T-cell (primary cell): Measurements from ENCODE around the gene UCHL1. TPM values are rescaled to one million over a fixed set of nuclear protein-coding genes. Genes with fewer than 3 reads are reported as not detected.

ENCODE experiments used
- ATAC-seq, 4 experiments: fragments of 200-7000 bp in 3 of 4; fragments of 150-1000 bp in 1 of 4; cut with Tn5 transposase; replicated peaks in 1 of 4; 1 replicate in 3 of 4; 2 replicates in 1 of 4; pipeline ENCODE4 v1.10.0; 2021; ENCODE audit warnings: moderate library complexity in 3 of 4, mild to moderate bottlenecking in 2 of 4, moderate number of reproducible peaks in 1 of 4
- CTCF ChIA-PET, 2 donors: fragments of 300-600 bp; sonication (Branson Sonifier 250); formaldehyde crosslinking; loops; one replicate each; lab custom pipeline; 2022; ENCODE audit warnings: antibody characterized with exemption in 2 of 2; lab: Charles Lee
- POLR2A ChIA-PET, 2 donors: fragments of 300-600 bp; sonication (Branson Sonifier 250); formaldehyde crosslinking; loops; one replicate each; lab custom pipeline; 2022; ENCODE audit warnings: antibody characterized with exemption in 2 of 2; lab: Charles Lee
- DNase-seq, 35 experiments: peaks; one replicate each; pipeline versions ENCODE4 v3.0.0 to v3.0.0-alpha.2; 2013 to 2023
- H3K27ac ChIP-seq: one replicate; pipeline ENCODE4 v1.5.1; 2013; ENCODE audit warnings: low read length
- H3K27me3 ChIP-seq, 2 experiments: replicated peaks in 1 of 2; 1 replicate in 1 of 2; 2 replicates in 1 of 2; pipeline versions ENCODE4 v1.6.1 to v1.7.0; 2013; ENCODE audit warnings: low read length in 1 of 2, mixed read lengths in 1 of 2; ENCODE audit not compliant: control insufficient read depth in 2 of 2, insufficient read depth in 2 of 2; ENCODE audit errors: extremely low read depth in 1 of 2
- H3K36me3 ChIP-seq, 2 donors: 1 replicate in 1 of 2; 2 replicates in 1 of 2; pipeline versions ENCODE4 v1.6.1 to v1.7.0; 2013; ENCODE audit warnings: low read length in 1 of 2; ENCODE audit not compliant: control insufficient read depth in 2 of 2, insufficient read depth in 1 of 2; ENCODE audit errors: extremely low read depth in 1 of 2
- H3K4me1 ChIP-seq, 2 experiments: 1 replicate in 1 of 2; 2 replicates in 1 of 2; pipeline versions ENCODE4 v1.6.1 to v1.7.0; 2013; ENCODE audit warnings: low read length in 2 of 2, mixed read lengths in 1 of 2; ENCODE audit not compliant: insufficient read depth in 2 of 2, control insufficient read depth in 1 of 2; ENCODE audit errors: extremely low read depth in 1 of 2
- H3K4me3 ChIP-seq, 2 donors: 1 replicate in 1 of 2; 2 replicates in 1 of 2; pipeline versions ENCODE4 v1.5.1 to v1.7.0; 2013; ENCODE audit warnings: mild to moderate bottlenecking in 2 of 2, low read length in 1 of 2, moderate library complexity in 1 of 2; ENCODE audit not compliant: control insufficient read depth in 1 of 2; ENCODE audit errors: extremely low read depth in 1 of 2
- H3K9me3 ChIP-seq: 2 replicates; pipeline ENCODE4 v1.7.0; 2013
- H3K27ac Mint-ChIP-seq, 2 donors: one replicate each; pipeline ENCODE4 v1.8.0; 2020 to 2021; ENCODE audit warnings: mild to moderate bottlenecking in 2 of 2, mixed read lengths in 2 of 2
- H3K27me3 Mint-ChIP-seq, 2 donors: one replicate each; pipeline ENCODE4 v1.8.0; 2021 to 2022; ENCODE audit warnings: mixed read lengths in 2 of 2
- H3K36me3 Mint-ChIP-seq: one replicate; pipeline ENCODE4 v1.8.0; 2021; ENCODE audit warnings: mixed read lengths
- H3K4me1 Mint-ChIP-seq, 3 donors: one replicate each; pipeline ENCODE4 v1.8.0; 2020 to 2022; ENCODE audit warnings: mixed read lengths in 3 of 3, mild to moderate bottlenecking in 1 of 3
- H3K4me3 Mint-ChIP-seq, 3 donors: one replicate each; pipeline ENCODE4 v1.8.0; 2020 to 2022; ENCODE audit warnings: mild to moderate bottlenecking in 3 of 3, mixed read lengths in 3 of 3, moderate library complexity in 3 of 3
- H3K9me3 Mint-ChIP-seq, 3 donors: one replicate each; pipeline ENCODE4 v1.8.0; 2020 to 2022; ENCODE audit warnings: mixed read lengths in 3 of 3
- WGBS: methylation state at CpG from one replicate; pipeline ENCODE4 v1.1.5; 2013; ENCODE audit warnings: missing lambda C conversion rate; ENCODE audit not compliant: insufficient coverage; 5-methylcytosine and 5-hydroxymethylcytosine counted together
- total RNA-seq, 35 experiments: library from RNA in 6 of 35; stranded (reverse) in 6 of 35; fragments of 120-200 nt in 1 of 35; gene quantifications; one replicate each; pipeline versions ENCODE4 v1.2.1 to v1.2.4 and lab custom pipeline; 2013 to 2026

UCHL1 gene
- total RNA-seq, 5 donors from 2014 or later (not counting 1 experiment from before 2014, with no cell fraction given), result 1.2 to 2.1 (median 1.6) TPM; not detected in 2

- POLR2A ChIA-PET, result no interaction called here
- H3K36me3 ChIP-seq, result no peaks in the 10 kb centered on the region
- peaks cover 28 to 43% of the 10 kb centered on the region in 2 experiments for H3K27me3 ChIP-seq
- no peaks in the 10 kb centered on the region for H3K36me3 Mint-ChIP-seq
- no peaks in the 10 kb centered on the region for H3K9me3 ChIP-seq
- ATAC-seq, result peak in 1 of 4 experiments; percentile 8
- WGBS, result 5% methylated on average over 20 of the region's 35 CpGs
- peaks cover 55 to 56% of the 10 kb centered on the region in 2 donors for H3K27me3 Mint-ChIP-seq
- no peak overlapping the region for H3K4me3 ChIP-seq
- no peak overlapping the region for H3K27ac ChIP-seq
- peaks cover 13 to 30% (median 25%) of the 10 kb centered on the region in 3 donors for H3K4me1 Mint-ChIP-seq
- H3K9me3 Mint-ChIP-seq, result no peaks in the 10 kb centered on the region
- peak overlapping the region in 1 of 2 donors; percentile 33 for H3K27ac Mint-ChIP-seq
- peak overlapping the region; percentile 4 to 69 (median 22) for H3K4me3 Mint-ChIP-seq
- no peak for DNase-seq
- CTCF ChIA-PET, result no interaction called here
- H3K4me1 ChIP-seq, result peaks cover 4 to 23% of the 10 kb centered on the region in 2 experiments
These were observed 43.0 kb upstream of the UCHL1 start for GRCh38 chr4:41213625-41214135.

- Mint-ChIP-seq H3K9me3 (no peaks in the 10 kb centered on the region), H3K27ac (peak within 1 kb of the TSS in 1 of 2 donors; percentile 33), H3K4me3 (peak within 1 kb of the TSS; percentile 52 to 73 (median 69)), H3K4me1 (peaks cover 13 to 30% (median 25%) of the 10 kb centered on the region in 3 donors), H3K36me3 (no peaks in the 10 kb centered on the region), H3K27me3 (peaks cover 53 to 56% of the 10 kb centered on the region in 2 donors)
- WGBS, result 1% methylated on average over 57 of the region's 71 CpGs
- H3K27ac ChIP-seq, result no peak within 1 kb of the TSS
- POLR2A ChIA-PET, result no interaction called here
- H3K36me3 ChIP-seq, result no peaks in the 10 kb centered on the region
- H3K27me3 ChIP-seq, result peaks cover 28 to 43% of the 10 kb centered on the region in 2 experiments
- H3K4me1 ChIP-seq, result peaks cover 4 to 23% of the 10 kb centered on the region in 2 experiments
- DNase-seq, result peak in 6 of 35 experiments; percentile 3 to 44 (median 9)
- H3K9me3 ChIP-seq, result no peaks in the 10 kb centered on the region
- CTCF ChIA-PET, result no interaction called here
- ATAC-seq, result peak; percentile 36 to 60 (median 57)
- H3K4me3 ChIP-seq, result peak within 1 kb of the TSS; percentile 35 to 46
These were observed 42.4 kb upstream of the UCHL1 start, which contains the start of gene APBB2 for GRCh38 chr4:41214136-41214824. Gene APBB2, minus strand, starts transcription at chr4:41214542. Its CDS starts 181,288 bp downstream, at chr4:41033254.

- Mint-ChIP-seq H3K36me3 (no peaks in the 10 kb centered on the region), H3K4me3 (peak overlapping the region; percentile 29 to 69 (median 37)), H3K4me1 (peaks cover 13 to 30% (median 25%) of the 10 kb centered on the region in 3 donors), H3K27me3 (peaks cover 53 to 59% of the 10 kb centered on the region in 2 donors), H3K9me3 (no peaks in the 10 kb centered on the region), H3K27ac (no peak overlapping the region)
- DNase-seq, result no peak
- ChIA-PET CTCF (no interaction called here), POLR2A (no interaction called here)
- H3K27ac ChIP-seq, result no peak overlapping the region
- H3K36me3 ChIP-seq, result no peaks in the 10 kb centered on the region
- 15% methylated on average over 4 of the region's 8 CpGs for WGBS
- ATAC-seq, result no peak
- H3K27me3 ChIP-seq, result peaks cover 26 to 43% of the 10 kb centered on the region in 2 experiments
- peaks cover 4 to 23% of the 10 kb centered on the region in 2 experiments for H3K4me1 ChIP-seq
- H3K4me3 ChIP-seq, result peak overlapping the region in 1 of 2 donors; percentile 26
- no peaks in the 10 kb centered on the region for H3K9me3 ChIP-seq
These were observed 41.9 kb upstream of the UCHL1 start for GRCh38 chr4:41214825-41215146.

- H3K9me3 ChIP-seq, result no peaks in the 10 kb centered on the region
- POLR2A ChIA-PET, result no interaction called here
These were observed 41.6 kb upstream of the UCHL1 start for GRCh38 chr4:41215155-41215554.

GRCh38 chr4:41215969-41216293 lies 40.8 kb upstream of the UCHL1 start:
- H3K27me3 ChIP-seq, result peaks cover 23 to 42% of the 10 kb centered on the region in 2 experiments

More at GRCh38 chr4:41215155-41215554, 41.6 kb upstream of the UCHL1 start:
- Histone ChIP-seq H3K27ac (no peak overlapping the region), H3K27me3 (peaks cover 23 to 40% of the 10 kb centered on the region in 2 experiments), H3K4me3 (no peak overlapping the region), H3K4me1 (peaks cover 4 to 23% of the 10 kb centered on the region in 2 experiments), H3K36me3 (no peaks in the 10 kb centered on the region)
- no peak for DNase-seq
- ATAC-seq, result no peak
- Mint-ChIP-seq H3K27me3 (peaks cover 57 to 62% of the 10 kb centered on the region in 2 donors), H3K4me1 (peaks cover 13 to 30% (median 25%) of the 10 kb centered on the region in 3 donors), H3K36me3 (no peaks in the 10 kb centered on the region), H3K27ac (no peak overlapping the region), H3K4me3 (peak overlapping the region; percentile 37 to 72 (median 69)), H3K9me3 (no peaks in the 10 kb centered on the region)
- WGBS, result 38% methylated on average over 4 of the region's 9 CpGs
- CTCF ChIA-PET, result no interaction called here

GRCh38 chr4:41216294-41217019 lies 40.3 kb upstream of the UCHL1 start:
- H3K9me3 Mint-ChIP-seq, result no peaks in the 10 kb centered on the region
- H3K27ac Mint-ChIP-seq, result no peak overlapping the region
- H3K4me3 ChIP-seq, result peak overlapping the region; percentile 41 to 49
- CTCF ChIA-PET, result interaction anchor here (0.5 to 0.6 kb wide), 3 partner anchors 25 to 1596 kb away, joined by 4 to 6 read pairs (median 4); no protein-coding TSS in a partner anchor
- no peaks in the 10 kb centered on the region for H3K9me3 ChIP-seq
- H3K36me3 Mint-ChIP-seq, result no peaks in the 10 kb centered on the region
- peaks cover 13 to 30% (median 25%) of the 10 kb centered on the region in 3 donors for H3K4me1 Mint-ChIP-seq
- ATAC-seq, result peak; percentile 51 to 66 (median 58)
- H3K27ac ChIP-seq, result no peak overlapping the region
- 2% methylated on average over 24 of the region's 59 CpGs for WGBS
- H3K36me3 ChIP-seq, result no peaks in the 10 kb centered on the region
- H3K27me3 ChIP-seq, result peaks cover 23 to 46% of the 10 kb centered on the region in 2 experiments
- peak in 16 of 35 experiments; percentile 2 to 54 (median 14) for DNase-seq
- H3K27me3 Mint-ChIP-seq, result peaks cover 67 to 68% of the 10 kb centered on the region in 2 donors
- peak overlapping the region; percentile 67 to 74 (median 69) for H3K4me3 Mint-ChIP-seq
- POLR2A ChIA-PET, result no interaction called here
- H3K4me1 ChIP-seq, result peaks cover 4 to 23% of the 10 kb centered on the region in 2 experiments

More at GRCh38 chr4:41215969-41216293, 40.8 kb upstream of the UCHL1 start:
- no peaks in the 10 kb centered on the region for H3K36me3 Mint-ChIP-seq
- 36% methylated on average over 7 of the region's 8 CpGs for WGBS
- peaks cover 13 to 30% (median 25%) of the 10 kb centered on the region in 3 donors for H3K4me1 Mint-ChIP-seq
- peak overlapping the region; percentile 67 to 72 (median 69) for H3K4me3 Mint-ChIP-seq
- H3K4me1 ChIP-seq, result peaks cover 4 to 23% of the 10 kb centered on the region in 2 experiments
- H3K9me3 Mint-ChIP-seq, result no peaks in the 10 kb centered on the region
- H3K27me3 Mint-ChIP-seq, result peaks cover 63 to 65% of the 10 kb centered on the region in 2 donors
- no peaks in the 10 kb centered on the region for H3K36me3 ChIP-seq
- ChIA-PET CTCF (interaction anchor here in 1 of 2 donors (0.5 to 0.6 kb wide), 2 partner anchors 25 to 264 kb away, joined by 4 to 6 read pairs; no protein-coding TSS in a partner anchor), POLR2A (no interaction called here)
- DNase-seq (no peak), ATAC-seq (no peak)
- no peaks in the 10 kb centered on the region for H3K9me3 ChIP-seq
- H3K27ac Mint-ChIP-seq, result no peak overlapping the region
- H3K4me3 ChIP-seq, result peak overlapping the region in 1 of 2 donors; percentile 46
- no peak overlapping the region for H3K27ac ChIP-seq
